Gastrocnemius medialis (tissue), 4 donors: ENCODE measurements around the gene RANBP10.

Source experiments
- CTCF ChIP-seq, 5 experiments: fragments of 450-650 bp in 3 of 5; fragments of 200-600 bp in 2 of 5; sonication (generic) in 2 of 5; IDR thresholded peaks in 4 of 5; conservative IDR thresholded peaks in 1 of 5; 1 replicate in 4 of 5; 2 replicates in 1 of 5; pipeline ENCODE4 v1.5.1; 2016 to 2019; ENCODE audit warnings: antibody characterized with exemption in 5 of 5, mild to moderate bottlenecking in 3 of 5, moderate library complexity in 3 of 5
- POLR2A ChIP-seq, 2 donors: fragments of 450-650 bp; IDR thresholded peaks; one replicate each; pipeline ENCODE4 v1.6.1; 2017; ENCODE audit warnings: antibody characterized with exemption in 2 of 2, mild to moderate bottlenecking in 2 of 2, moderate library complexity in 2 of 2

DNA sequence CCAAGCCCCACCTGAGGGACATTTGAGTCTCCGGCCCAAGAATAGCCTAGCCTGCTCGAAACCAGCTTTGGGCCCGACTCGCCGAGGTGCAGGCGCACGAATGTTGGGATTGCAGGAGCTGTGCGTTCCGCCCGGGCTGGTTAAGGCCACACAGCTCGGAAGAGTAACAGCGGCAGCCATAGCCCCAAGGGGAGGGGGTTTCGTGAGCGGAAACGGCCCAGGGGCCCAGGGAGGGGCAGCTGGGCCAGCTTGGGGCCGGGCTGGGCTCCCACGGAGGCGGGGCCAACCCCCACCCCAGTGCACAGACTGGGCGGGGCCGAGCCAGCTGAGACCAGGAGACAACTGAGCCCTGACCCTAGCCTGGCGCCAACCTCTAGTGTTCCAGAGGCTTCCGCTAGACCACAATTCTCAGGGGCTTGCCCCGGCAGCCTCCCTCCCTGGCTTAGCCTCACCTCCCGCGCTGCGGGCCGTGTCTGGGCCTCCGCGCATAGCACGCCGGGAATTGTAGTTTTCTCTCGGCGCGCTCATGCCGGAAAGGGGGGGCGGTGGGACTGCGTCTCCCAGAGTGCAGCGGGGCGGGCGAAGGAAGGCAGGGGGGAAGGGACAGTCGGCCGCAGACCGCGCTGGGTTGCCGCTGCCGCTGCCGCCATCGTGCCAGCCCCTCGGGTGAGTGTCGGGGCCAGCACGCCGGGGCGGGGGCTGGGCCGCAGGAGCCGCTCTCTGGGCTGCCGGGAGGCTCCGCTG lies 40.1 kb upstream of the RANBP10 start, which contains the start of gene NUTF2:
- TF ChIP-seq POLR2A (IDR thresholded peaks at IDR 0.05) (peak; percentile 82 to 85), CTCF (IDR thresholded peaks at IDR 0.05 in 4 of 5, conservative IDR thresholded peaks at IDR 0.05 in 1 of 5) (peak in 1 of 5 experiments; percentile 41)
